ENCODE results near the gene TMBIM6.

TMBIM6 gene

DNA sequence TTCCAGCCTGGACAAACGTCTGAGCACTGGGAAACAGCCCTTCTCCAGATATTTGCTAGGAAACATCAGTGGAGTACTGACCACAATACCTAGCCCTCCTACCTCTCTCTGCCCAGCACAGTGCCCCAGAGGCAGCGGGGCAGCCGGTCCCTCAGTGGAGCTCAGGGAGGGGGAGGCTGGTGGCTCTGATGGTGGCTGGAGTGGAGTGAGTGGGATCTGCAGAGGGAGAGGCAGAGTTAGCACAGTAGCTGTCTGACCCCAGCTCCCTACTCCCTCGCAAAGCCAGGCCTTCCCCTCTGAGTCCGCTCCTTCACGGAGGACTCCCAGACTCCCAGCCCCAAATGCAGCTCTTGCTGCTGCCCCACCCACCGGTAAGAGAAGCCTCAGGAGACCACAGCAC, 56.9 kb downstream of the TMBIM6 start:
- DNase-seq = no peak

DNA sequence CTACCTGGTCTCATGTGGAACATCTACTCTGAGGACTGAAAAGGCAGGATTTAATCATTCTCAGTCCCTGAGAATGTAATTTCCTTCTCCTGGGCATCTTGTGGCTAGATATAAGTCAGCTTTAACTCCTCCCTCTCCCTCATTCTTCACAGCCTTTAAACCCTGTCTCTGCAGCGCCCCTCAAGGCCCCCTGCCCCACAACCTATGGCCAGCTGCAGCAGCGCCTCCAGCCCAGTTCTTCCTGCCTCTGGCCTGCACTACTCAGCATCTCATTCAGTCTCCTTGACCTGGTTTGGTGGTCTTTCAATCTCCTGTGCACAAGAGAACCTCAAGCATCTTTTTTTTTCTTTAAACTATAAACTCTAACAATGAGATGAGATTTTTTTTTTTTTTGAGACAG, 57.6 kb downstream of the TMBIM6 start:
- DNase-seq = no peak

DNA sequence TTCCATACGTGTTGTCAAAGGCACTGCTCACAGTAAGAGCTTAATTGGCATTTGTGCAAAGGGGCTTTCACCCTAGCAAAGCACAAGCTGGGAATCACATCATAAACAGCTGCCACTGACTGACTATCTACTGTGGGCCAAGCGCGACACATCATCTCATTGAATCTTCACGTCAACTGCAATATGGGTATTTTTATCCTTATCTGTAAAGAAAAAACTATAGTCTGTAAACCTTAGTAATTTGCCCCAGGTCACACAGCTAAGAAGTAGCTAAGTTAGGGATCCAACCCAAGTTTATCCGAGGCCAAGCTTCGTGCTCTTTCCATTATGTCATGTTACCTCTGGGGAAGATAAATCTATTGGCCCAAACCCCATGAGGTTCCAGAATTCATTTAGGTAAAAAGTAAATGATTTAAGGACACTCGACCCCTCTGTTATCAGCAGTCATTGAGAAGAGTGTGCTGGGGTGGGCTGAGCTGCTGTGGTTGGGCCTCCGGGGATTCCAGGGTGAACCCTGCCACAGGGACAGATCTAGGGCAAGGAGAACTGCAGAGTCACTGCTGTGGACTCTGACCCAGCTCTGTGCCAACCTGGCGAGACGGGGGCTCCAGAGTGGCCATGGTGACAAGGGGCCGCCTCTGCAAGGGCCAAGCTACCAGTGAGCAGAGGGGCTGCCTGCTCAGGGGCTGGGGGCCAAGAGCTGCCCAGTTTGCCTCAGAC, 59.2 kb downstream of the TMBIM6 start:
- no peak for DNase-seq

DNA sequence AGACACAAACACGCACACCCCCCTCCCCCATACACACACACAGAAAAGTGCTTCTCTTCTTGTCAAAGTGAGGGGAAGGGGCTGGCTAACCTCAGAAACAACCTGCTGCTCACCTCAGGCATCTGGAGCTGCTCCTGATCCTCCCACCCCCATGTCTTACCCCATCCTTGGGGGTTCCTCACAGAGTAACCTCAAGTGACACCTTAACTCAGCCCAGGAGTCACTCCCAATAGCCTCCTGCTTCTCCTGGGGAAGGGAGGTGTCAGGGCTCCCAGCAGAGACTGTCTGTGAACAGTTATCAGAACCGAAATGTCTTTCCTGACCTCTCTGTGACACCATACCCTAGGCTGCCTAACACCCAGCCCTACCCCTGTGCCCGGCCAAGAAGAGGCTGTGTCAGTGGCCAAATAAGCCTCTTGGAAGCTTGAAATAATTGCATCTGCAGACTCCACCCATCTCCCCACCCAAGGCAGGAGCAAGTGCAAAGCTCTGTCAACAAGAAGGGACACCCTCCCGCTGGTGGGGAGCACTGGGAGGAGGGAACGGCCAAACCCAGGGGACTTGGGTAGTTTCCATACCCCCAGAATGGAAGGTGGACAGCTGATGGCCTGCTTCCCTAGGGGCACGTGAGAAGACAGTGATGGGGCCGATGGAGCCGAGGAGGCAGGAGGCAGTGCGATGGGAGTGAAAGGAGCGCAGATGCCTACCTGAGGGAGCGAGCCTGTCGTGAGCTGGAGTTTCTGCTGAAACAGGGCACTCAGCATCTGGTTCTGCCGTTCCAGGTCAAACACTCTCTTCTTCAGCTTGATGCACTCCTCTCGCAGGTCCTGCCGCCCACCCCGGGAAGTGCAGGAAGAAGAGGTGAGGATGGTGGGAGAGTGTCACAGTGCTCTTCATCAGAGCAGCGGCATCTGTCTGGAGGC, 60.0 kb downstream of the TMBIM6 start:
- no peak for DNase-seq

DNA sequence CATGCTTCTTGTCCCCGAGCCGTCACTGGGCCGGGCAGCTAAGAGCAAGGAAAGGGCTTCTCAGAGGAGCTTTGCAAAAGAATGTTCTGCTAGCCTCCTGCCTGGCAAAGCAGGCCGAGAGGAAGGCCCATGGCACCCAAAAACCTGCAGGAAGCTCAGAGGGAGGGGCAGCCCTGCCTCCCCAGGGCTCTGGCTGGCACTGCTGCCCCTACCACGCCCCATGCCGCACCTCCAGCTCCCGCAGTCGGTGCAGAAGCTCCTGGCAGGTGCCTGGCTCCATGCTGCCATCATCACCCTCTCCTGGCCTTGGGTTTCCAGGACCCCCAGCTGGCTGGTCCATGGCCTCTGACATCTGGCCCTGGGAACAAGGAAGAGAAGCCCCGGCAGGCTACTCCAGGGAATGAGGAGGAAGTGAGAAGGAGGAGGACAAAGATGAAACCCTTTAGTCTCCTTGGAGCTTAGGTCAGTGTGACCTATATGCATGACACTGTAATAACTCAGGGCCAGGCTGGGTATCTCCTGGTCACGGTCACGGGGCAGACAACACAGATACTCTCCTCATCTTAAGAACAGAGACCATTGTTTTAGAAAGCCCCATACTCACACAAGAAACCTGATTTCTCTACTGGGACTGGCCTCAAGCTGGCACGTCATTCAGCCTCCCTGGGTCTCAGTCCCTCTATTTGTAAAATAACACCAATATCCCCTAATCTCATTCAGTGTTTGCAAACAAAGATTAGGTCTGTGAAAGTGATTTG, 62.5 kb downstream of the TMBIM6 start:
- no peak for DNase-seq

DNA sequence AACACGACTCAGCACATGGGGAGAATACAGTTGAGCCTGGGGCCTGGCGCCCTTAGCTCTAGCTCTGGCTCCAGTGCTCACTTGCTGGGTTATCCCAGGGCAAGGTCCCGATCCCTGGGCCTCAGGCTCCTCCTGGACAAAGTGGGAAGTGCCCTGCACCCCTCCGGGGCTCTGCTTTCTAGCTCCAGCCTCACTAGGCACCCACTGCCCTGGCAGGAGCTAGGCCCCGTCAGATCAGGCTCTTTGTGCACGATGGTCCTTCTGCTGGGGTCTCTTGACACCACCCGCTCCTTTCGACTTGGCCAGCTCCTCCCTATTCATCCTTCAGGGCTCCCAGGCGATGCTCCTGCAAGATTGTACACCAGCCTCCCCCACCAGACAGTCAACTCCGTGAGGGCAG, 63.5 kb downstream of the TMBIM6 start:
- DNase-seq = no peak

DNA sequence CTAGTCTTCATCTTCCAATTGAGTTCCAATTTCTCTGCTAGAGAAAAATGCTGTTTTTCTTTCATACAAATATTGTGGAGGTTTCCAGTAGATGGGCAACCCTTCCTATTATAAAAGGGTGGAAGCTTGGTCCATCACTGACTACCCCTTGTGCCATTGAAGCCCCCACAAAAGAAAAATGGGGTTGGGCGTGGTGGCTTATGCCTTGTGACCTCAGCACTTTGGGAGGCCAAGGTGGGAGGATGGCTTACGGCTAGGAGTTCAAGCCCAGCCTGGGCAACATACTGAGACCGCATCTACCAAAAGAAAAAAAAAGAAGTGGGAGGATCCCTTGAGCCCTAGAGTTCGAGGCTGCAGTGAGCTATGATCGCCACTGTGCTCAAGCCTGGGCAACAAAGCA, 64.1 kb downstream of the TMBIM6 start:
- no peak for DNase-seq

DNA sequence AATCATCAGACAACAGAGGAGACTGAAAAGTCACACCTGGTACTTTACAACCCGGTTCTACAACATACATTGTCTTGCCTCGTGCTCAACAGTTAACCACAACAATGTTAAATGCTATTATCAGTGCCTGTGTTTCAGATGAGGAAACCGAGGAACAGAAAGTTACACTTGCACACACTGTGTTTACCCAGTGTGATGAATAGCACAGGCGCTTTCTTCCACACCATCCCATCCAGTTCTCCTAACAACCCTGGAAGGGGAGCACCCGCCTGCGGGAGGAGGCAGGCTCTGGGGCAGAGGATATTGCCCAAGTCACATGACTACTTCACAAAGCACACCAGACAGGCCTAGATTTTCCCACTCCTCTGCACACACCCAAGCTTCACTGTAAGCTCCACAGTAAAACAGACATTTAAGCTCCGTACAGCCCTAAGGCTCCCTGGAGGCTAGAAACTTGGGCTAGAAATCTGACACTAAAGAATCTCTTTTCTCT, 65.0 kb downstream of the TMBIM6 start:
- no peak for DNase-seq

DNA sequence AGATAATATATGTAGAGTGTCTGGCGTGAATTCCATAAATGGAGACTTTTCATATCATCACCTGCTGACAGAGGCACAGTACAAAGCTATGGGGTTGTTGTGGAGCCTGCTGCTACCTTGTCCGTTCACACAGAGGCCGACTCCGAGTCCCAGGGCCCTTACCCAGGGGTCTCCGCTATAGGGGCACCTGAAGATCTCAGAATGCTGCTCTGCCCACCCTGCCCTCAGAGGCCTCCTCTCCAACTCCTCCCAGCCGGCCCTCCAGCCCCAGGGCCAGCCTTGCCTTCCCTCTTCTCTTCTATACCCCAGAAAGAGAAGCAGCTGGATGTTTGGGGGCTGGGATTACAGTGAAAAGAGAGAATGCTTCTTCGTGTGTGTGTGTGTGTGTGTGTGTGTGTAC, 65.5 kb downstream of the TMBIM6 start:
- no peak for DNase-seq

DNA sequence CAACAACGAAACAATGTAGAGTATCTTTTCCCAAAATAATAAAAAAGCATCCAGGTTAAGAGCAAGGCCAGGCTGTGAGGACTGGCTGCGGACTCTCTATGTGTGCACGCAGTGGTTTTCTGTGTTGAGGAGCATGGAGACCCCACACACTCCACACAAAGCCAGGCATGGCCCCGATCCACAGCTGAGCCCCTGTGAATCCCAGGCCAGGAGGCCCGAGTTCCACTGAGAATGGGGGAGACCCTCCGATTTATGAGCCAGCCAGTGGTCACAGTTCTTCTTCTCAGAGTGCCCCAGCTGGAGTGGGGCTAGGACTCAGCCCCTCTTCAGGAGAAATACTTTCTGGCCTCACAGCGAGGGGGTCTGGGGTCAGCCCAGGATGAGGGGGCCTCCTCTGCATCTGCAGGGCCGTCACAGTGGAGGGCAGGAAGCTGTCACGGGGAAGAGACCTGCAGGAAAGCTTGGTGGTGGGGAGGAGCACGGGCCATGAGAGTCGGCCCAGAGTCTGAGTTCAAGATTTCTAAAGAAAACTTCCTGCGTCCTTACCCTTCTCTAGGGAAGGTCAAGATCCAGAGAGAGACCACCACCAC, 66.7 kb downstream of the TMBIM6 start:
- no peak for DNase-seq

DNA sequence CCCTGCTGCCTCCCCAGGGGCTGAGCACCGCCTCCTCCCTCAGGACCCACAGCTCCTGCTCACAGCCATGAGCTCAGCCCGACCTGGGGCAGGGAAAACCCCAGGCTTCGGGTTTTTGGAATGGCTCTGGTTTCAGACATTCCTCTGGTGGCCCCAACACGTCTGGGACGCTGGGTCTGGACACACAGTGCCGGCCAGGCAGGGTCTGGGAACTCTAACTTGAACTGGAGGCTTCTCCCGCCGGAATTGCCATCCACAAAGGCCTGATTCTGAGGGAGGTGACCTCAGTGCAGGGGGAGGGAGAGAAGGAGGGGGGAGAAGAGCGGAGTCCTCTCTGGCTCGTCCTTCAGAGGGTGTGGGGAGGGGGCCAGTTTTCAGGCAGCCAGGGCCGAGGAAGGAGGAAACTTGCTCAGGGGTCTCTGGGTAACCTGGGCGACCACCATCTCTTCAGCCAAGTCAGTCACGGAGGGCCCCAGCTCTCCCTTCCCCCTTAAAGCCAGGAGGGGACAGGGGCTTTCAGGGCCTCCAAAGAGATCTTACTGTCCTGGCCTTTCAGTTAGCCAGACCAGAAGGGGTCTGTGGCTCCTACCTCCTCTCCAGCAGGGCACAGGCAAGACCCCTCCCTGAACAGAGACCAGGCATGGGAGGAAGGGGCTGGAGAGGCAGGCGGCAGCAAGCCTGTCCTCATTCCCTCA, 67.5 kb downstream of the TMBIM6 start:
- no peak for DNase-seq

DNA sequence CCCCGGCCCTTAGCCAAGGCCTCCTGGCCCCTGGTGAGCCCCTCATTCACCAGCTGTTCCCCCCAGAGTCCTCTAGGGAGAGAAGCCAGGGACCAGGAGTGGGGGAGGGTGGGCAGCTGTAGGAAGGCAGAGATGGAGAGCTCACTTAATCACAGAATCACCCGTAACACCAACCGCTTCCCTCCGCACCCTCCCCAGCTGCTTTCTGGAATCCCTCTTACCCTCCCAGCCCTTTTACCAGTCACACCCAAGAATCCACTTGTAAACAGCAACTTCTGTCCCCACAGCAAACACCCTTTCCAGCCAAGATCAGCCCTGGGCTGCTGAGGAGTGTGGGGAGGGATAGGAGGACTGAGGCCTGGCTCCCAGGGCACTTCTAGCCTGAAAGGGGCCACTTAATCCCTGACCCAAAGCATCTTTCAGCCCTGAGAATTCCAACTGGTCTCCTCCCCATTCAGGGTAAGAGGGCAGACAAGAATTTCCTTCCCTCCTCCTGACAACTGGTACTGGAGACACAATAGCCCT, 68.1 kb downstream of the TMBIM6 start:
- no peak for DNase-seq

DNA sequence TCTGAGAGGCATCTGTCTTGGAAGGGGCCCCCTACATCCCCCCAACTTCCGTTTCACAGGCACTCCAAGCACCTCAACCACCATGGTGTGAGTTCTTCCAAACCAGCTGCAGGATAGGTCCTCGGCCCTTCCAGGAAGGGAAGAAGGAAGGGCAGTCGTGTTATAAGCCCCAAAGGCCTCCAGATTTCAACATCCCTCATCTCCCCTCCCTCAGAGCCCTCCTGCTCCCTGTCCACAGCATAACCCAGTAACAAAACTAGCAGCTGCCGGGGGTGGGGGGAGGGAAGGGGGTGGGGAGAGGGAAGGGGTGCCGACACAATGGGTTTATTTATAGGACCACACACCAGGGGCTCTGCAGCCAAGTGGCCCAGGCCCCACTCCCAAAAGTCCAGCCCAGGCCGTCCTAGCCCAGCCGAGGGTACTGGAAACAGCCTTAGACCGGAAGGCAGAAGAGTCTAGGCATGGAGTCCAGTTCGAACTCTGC, 68.6 kb downstream of the TMBIM6 start:
- DNase-seq = no peak

DNA sequence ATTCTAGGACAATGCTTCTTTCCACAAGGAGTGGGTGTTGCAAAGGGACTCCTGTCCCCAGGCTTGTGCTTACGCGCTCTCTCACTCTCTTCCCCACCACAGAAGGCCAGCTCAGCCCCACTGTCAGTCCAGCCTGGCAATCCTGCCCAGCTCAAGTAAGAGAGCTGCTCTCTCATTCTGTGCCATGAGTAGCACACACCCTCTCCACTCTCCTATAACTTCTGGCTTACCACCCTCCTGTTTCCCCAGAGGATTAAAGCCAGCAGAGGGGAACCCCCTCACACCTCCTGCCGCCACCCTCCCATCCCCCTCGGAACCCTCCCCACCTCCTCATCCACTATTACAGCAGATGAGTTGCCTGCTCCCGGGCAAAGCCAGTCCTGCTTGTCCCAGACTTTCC, 69.8 kb downstream of the TMBIM6 start:
- no peak for DNase-seq

DNA sequence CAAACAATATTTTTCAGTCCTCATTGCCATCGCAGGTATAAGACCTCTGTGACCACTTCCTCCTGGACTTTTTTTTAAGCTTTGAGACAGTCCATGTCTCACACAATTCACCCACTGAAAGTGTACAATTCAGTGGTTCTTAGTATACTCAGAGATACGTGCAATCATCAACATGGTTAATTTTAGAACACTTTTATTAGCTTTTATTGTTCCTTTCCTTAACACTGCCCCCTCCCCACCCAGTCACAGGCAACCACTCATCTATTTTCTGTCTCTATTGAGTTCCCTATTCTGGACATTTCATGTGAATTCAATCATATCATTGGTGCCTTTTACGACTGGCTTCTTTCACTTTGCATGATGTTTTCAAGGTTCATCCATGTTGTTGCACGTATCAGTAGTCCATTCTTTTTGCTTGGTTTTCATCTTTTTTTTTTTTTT, 70.6 kb downstream of the TMBIM6 start:
- no peak for DNase-seq

DNA sequence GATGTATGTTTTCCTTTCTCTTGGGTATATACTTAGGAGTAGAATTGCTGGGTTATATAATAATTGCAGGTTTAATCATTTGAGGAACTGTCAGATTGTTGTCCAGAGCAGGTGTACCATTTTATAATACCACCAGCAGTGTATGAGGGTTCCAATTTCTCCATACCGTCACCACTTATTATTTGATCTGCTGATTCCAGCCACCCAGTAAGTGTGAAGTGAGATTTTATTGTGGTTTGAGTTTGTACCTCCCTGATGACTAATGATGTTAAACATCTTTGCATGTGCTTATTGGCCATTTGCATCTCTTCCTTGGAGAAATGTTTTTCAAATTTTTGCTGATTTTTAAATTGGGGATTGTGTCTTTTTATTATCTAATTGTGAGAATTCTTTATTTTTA, 71.8 kb downstream of the TMBIM6 start:
- DNase-seq = no peak
